NCI-H2171 (cell line): ENCODE results near the gene NR6A1.

Experiments used
- DNase-seq: peaks from one replicate; lab custom pipeline; 2025; lab: John Stamatoyannopoulos, UW

The NR6A1 gene

DNA sequence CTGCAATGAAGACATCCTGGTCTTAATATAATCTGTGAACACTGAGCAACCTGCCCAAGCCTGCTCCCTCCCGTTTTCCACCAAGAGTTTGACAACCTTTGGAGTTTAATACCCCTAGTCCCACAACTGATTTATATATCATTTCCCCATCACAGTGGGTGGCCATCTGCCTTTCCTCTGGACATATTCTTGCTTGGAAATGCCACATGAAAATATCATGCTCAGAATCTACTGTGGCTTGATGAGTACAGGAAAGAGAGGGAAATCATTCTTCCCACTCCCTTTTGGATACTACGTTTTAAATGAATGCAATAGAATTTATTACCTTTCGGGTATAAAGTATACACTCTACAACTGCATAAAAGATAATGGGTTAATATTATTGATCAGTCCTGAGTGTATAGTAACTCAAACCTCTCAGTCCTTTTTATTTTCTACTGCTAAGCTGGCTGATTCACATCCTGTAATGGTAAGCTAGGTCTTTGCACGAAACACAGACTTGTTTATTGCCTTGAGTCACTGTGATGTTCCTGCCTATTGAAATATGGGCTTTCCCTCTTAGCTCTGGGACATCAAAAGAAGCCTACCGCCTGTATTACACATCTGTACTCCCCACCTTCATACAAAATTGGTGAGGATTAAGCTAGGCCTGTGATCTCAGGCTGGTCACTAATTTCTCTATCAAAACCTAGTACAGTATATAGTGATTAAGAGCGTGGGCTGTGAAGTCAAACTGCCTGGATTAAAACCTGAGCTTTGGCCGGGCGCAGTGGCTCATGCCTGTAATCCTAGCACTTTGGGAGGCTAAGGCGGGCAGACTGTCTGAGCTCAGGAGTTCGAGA lies 196.4 kb downstream of the NR6A1 start:
- DNase-seq = no peak

DNA sequence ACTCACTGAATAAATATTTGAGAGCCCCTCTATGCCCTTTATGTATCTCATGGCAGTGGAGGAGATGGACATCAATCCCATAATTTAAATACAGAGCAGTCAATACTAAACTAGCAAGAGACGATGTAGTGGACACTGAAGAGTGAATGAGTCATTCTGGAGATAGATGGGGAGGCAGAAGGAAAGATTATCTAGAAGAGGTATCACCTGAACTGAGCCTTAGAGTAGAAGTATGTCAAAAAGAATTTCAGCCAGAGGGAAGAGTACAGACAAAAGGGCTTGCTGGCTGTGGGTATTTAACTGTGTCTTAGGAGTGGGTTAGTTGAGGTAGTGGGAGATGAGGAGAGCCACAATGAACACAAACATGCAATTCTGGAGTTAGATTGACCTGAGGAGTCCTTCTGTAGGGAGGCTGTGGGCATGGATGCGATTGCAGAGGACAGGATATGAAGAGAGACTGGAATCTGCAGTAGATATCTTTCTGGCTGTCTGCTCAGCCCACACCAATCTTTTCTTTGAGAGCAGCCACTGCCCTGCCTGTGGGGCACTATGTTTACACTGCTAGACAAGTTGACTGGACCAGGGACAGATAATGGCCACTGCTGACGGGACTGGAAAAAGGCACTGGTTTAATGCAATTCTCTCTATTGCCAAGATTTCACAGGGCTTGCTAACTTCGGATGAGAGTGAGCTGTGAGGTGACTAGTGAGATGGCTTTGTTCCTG lies 200.0 kb downstream of the NR6A1 start:
- DNase-seq = no peak

DNA sequence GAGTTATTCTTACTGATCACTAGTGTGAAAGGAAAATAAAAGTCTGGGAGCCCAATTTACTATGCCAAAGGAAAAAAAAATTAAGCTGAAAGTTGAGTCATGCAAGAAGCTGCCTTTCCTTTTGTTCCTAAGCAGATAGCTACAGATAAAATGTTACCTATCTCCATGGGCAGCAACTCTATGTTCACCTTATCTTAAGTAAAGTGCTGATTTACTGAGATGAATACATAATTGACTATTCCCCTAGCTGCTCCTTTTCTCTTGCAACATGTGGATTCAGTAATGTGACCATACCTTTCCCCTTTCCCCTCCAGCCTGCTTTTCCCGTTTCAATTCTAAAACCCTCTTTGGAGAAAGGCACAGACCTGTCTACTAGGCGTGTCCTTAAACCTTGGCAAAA lies 201.2 kb downstream of the NR6A1 start:
- DNase-seq = no peak

DNA sequence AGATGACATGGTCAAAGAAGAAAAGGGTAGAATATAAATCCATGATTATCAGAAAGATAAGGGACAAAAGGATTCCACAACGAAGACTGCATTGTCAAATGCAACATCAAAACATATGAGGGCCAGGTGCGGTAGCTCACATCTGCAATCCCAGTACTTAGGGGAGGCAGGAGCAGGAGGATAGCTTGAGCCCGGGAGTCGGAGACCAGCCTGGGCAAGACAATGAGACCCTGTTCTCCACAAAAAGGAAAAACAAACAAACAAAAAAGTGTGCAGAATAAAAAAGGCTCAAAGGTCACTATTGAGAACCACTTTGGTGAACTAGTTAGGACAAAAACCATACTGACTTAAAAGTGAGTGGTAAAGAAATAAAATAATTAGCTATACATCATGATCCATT lies 203.7 kb downstream of the NR6A1 start:
- no peak for DNase-seq

DNA sequence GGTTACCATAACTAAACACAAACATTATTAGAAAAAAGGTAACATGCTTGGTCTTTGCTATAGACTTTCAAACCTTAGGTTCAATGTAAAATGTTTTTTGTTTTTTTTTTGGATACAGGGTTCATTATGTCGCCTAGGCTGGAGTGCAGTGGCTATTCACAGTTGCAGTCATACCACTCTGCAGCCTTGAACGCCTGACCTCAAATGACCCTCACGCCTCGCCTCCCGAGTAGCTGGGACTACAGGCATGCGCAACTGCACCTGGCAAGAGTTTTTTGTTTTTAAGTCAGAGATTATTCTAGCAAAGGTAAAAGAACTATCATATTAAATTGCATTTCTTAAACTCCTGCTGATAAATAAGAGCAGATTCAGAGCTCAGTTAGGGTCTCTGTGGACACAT lies 208.8 kb downstream of the NR6A1 start:
- DNase-seq = no peak

DNA sequence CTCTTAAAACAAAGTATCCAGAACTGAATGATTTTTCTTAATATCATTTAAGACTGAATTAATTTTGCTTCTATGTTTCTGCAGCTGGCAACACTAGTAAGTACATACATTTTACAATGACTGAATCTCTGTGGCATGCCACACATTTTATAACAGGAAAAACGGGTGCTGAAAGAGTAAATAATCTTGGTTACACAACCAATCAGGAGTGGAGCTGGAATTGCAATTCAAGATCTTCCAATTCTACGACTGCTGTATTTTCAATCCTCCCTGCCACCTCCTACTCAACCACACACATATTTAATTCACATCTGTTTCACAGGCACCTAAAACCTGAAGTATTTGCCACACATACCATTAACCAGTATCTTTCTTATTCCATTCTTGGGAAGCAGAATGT lies 211.2 kb downstream of the NR6A1 start:
- no peak for DNase-seq

DNA sequence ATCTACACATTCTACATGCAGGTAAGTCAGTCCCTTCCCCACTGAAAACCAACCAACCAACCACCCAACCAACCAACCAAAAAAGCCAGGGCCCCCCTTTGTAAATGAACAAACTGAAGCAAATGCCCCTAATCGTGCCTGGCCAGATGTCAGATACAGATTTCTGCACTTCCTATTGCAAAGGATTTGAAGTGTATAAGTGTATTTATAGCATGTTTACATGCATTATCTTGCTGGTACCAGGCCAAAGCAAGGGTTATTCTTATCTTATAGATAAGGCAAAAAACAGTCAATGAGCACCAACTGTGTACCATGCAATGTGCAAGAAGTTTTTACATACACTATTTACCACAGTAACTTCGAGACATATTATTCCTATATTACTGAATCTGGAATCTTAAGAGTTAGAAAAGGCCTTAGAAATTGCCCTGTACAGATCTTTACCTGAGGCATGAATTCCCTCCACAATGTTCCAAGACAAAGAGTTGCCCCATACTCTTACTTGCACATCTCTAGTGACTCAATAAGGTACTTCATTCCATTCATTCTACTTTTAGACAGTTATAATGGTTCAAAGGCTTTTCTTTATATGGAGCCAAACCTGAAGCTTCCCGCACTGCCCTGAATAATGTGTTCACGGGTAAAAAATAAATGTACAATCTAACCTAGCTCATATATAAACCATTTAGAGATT lies 212.2 kb downstream of the NR6A1 start:
- DNase-seq = no peak

DNA sequence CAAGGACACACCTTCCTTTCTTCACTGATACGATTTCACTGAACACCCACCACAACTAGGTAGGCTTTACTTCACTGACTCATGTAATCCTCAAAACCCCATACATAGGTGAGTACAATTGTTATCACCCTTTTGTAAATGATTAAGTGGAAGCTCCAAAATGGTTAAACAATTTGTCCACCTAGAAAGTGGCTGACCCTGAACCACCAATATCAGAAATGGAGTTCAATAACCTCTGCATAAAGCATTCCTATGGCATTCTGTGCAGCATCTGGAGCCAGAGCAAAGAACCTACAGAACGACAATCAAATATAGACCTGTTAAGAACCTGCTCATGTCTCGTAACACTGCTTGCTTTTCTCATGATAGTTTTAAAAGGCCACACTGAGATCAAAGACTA lies 213.2 kb downstream of the NR6A1 start:
- no peak for DNase-seq

DNA sequence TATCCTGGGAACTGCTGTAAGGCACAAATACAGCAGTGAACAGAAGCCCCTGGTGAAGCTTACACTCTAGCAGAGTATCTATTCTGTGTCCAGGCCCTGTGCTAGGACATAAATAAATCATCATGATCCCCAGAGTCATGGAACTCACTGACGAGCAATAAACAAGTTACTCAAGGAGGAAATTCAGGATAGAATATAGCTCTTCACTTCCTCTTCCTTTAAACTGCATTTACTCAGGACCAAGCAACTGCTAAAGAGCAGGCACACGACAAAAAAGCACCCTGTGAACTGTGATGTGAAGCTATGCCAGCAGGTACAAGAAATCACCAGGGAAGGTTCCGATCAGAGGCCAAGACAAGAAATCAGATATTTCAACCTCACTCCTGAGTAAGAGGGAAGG lies 216.1 kb downstream of the NR6A1 start:
- DNase-seq = no peak

DNA sequence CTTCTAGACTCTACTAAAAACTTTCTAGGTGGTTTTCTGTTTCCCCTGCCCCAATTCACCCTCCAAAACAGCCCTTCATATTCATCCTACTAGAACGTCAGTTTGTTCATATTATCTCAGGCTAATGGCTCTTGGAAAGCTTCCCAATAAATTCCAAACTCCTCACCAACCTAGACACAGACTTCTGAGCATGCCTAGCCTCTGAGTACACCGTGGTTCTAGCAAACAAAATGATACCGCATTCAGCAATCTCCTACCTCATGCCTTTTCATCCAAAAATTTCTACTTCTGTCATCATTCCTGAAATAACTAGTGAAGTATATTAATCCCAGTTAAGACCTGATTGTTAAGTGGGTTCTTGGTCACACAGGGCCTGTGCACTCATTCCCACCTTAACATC lies 217.4 kb downstream of the NR6A1 start:
- DNase-seq = no peak

DNA sequence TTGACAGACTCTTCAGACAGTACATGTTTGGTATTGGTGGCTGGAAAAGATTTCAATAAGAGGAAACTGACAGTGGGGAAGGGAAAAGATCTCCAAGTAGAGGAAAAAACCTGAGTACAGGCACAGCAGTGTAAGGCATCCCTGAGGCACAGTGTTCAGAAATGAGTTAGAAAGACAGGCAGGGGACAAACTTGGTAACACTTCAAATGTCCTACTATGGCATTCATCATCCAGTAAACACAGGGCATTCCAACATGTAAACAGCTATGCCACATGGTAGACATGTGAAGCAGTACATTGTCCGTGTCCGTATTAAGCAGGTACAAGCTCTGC lies 218.9 kb downstream of the NR6A1 start:
- DNase-seq = no peak

DNA sequence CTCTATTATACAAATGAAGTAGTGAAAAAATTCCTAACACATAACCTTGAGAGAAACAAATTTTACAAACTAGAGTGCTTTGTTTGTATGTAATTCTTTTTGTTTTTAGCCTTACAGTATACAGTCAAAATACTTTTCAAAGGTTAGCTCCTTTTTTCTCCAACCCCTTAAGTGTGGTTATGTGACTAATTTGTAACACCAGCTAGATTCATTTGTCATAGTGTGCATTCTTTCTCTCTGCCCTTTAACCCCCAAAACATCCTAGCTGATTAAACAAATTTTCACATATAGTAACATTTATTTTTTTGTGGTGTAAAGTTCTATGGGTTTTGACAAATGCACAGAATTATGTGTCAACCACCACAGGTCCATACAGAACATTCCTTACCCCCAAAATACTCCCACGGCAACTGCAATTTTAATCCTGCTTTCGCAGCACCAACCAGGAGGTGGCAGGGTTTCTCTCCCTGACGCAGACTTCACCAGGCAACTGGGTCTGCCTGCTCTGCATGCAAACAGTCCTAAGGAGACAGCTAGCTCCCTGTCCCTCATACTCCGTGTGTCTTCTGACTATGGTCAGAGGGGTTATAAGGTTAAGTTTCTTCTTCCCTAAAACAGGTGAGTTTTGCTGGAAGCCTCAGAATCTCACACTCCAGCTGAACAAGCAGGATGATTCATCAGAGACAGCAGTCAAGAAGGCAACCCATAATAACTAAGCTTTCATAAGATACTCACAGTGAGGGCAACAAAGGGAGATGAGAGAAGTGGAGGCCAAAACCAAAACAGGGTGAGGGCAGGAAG lies 219.4 kb downstream of the NR6A1 start:
- no peak for DNase-seq

DNA sequence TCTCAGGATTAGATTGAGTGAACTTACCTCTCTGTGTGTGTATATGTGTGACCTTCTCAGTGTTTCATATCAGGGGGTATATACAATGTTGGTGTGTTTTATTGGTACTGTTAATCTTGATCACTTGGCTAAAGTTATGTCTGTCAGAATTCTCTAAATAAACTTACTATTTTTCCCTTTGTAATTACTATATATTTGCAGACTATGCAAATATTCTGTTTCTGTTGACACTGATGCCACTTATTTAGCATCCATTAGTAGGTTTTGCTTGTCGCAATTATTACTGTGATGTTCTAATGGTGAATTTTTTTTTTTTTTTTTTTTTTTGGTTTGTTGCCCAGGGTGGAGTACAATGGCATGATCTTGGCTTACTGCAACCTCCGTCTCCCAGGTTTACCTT lies 221.0 kb downstream of the NR6A1 start:
- no peak for DNase-seq

DNA sequence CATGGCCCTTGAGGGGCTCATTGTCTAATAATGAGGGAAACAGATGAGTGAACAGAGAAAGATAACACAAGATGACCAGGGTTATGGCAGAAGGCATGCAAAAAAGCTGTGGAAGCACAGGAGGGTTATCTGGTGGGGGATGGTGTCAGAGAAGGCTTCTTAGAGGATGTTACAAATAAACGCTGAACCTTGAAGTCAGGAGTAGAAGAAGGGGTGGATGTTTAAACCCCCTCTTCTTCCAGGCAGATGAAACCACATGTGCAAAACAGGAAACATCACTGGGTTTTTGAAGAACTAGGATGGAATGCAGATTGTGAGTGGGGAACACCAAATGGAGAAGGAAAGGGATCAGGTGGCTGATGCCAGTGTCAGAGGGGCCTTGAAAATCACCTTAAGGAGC lies 222.1 kb downstream of the NR6A1 start:
- DNase-seq = no peak

DNA sequence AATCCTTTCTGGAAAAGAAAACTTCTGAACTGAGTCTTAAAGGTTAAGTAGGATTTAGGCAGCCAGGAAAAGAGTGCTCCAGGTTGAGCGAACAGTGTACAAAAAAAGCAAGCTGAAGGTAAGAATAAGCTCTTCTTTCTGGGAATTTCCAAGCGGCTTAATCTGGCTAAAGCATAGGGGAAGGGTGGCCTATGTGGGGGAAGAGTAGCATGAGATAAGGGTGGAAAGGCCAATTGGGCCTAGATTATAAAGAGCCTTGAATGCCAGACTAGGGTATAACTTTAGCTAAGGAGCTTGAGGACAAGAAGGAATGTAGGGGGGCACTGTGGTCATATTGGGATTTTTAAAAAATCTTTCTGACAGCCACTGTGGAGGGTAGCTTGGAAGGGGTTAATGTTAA lies 226.6 kb downstream of the NR6A1 start:
- no peak for DNase-seq

DNA sequence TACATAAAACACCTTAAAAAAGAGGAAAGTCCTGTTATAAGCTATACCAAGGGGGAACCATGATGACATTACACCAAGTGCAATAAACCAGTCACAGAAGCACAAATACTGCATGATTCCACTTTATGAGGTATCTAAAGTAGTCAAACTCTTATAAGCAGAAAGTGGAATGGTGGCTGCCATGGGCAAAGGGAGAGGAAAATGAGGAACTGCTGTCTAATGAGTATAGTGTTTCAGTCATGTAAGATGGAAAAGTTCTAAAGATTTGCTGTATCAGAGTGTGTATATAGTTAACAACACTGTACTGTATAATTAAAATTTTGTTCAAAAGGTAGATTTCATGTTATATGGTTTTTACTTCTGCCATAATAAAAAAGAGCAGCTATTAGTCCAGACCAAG lies 229.3 kb downstream of the NR6A1 start:
- no peak for DNase-seq

DNA sequence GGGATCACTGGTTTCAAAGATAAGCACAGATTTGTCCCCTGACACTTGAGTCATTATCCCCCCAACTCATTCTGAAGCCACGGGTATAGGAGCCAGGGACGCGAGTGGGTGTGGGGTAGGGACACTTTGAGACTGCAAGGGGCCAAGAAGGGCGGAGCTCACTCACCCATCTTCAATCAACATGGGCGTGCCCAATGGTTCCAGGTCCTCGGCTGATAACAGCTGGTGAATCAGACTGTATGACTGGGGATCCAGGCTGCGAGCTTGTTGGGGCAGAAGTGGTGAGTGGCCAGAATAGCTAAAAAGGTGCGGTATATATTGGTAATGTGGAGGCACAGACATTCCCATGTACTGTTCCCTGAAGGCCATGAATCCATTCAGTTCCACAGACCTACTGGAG lies 233.2 kb downstream of the NR6A1 start:
- no peak for DNase-seq

DNA sequence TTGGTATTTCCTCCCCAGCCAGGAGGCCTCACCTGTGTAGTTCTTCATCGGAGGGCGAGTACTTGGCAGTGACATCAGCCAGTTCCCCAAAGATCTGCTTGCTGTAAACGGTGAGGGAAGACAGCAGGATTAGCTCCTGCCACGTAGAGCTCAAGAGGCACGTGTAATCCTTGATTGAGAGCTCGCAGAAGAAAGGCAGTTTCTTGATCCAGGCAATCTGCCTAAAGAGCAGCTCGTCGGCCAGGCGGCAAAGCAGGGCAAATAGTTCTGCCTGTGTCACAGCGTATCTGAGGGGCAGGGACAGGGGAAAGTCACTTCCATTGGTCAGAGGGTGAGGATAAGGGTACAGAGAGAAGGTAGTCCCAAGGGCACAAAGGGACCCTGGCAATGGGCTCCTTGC lies 235.3 kb downstream of the NR6A1 start:
- no peak for DNase-seq

DNA sequence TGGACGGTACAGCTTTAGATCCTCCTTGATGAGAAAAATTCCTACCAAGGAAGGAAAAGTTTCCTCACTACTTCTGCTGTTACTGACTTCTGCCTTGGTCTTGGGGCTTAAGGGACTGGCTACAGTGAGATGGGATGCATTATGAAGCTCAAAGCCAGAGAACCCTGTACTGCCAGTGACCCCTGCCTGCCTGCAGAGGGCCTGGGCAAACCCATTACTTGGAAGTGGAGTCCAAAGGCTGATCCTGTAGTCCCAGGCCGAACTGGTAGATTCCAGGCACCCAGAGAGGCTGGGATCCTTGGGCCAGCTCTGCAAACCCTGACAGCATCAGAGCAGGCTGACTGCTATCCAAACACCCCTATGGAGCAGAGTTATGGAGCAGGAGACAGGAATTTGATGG lies 238.2 kb downstream of the NR6A1 start:
- no peak for DNase-seq

DNA sequence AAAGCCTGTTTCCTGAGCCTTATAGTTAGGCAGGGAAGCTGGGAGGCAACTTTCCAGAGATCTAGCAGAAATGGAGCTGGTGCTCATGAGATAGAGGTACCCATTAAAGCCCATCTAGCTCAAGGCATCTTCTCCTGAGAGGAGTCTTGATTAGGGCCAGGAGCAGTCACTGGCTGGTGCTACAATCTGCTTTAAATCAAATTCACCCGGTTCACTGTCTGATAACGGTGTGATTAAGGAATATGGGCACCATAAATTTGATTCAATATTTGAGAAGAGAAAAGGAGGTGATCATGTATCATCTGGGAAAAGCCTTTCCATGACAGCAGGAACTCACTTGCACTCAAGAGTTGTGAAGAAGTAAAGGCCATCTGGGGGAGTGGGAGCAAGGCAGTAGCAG lies 240.0 kb downstream of the NR6A1 start:
- DNase-seq = no peak

DNA sequence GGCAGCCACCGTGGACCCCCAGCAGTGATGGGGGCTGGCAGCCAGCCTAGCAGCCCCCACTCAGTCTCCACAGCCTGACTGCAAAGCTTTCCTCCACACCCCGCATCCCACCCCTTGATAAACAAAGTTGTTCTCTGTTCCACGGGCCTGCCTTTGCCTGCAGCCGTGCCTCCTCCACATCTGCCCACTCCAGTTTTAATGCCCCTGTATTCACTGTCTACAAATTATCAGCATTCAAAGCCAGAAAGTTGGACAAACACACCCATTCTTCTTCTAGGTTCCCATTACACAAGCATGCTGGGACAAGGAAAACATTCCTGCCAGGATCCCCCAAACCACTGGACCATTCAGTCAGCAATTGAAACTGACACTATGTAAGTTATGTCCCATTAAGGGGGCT lies 240.9 kb downstream of the NR6A1 start:
- DNase-seq = no peak

DNA sequence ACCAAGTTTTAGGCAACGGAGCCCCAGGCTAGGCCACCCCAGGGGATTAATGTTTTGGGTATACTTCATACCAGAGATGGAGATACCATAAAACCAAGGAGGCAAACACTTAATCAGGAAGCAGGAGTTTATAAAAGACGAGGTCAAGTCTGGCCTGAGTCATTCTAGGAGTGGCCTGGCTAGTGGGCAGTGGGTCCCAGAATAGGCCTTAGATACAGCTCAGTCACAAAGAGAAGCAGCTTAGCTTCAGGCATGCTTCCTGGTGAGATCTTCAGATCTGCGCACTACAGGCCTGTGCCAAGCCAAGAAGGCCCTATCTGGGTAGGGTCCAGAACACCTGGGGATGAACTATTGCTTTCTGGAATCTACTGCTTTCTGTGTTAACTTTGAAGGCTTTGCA lies 243.3 kb downstream of the NR6A1 start:
- DNase-seq = no peak
